NCI-H128 (cell line): Measurements from ENCODE around the gene BTG1.
"Not testable (repeated sequence)": the region's sequence is repeated elsewhere in the genome, so short reads cannot be mapped to it uniquely, and the experiment has no call there.

Experiments used
- DNase-seq: peaks from one replicate; lab custom pipeline; 2025; ENCODE audit not compliant: unreplicated experiment; lab: John Stamatoyannopoulos, UW

BTG1 gene

GRCh38 chr12:92151916-92152315 lies 6.3 kb upstream of the BTG1 start:
- DNase-seq = no peak

DNA sequence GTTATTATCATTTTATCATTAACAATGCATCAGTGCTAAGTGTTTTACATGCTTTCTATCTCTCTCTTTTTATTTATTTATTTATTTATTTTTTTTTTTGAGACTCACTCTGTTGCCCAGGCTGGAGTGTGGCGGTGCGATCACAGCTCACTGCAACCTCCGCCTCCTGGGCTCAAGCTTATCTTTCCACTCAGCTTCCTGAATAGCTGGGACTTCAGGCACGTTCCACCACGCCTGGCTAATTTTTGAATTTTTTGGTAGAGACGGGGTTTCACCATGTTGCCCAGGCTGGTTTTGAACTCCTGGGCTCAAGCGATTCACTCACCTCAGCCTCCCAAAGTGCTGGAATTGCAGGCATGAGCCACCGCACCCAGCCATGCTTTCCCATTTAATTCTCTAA lies 3.9 kb upstream of the BTG1 start:
- DNase-seq = no peak

DNA sequence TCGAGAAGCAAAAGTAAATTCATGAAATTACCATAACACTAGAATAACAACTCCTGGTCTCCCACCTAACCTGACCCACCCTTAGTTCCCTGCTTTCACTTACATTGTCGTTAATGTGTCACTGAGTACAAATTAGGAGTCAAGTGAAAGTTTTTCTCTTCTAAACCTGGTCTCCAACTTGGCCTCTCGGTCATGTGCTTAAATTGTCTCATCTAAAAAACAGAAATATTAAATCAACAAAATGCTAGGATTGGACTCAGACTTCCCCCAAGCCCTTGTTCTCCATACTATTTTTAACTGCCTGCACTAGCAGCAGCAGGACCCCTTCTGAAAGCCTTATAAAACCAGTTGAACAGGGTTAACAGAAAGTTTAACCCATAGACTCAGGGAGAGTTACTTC lies 1.8 kb upstream of the BTG1 start:
- DNase-seq = no peak

GRCh38 chr12:92146497-92147224 lies 1.0 kb upstream of the BTG1 start:
- DNase-seq = no peak

- no peak for DNase-seq
These were observed 240 bp downstream of the BTG1 start for GRCh38 chr12:92145481-92145730.

DNA sequence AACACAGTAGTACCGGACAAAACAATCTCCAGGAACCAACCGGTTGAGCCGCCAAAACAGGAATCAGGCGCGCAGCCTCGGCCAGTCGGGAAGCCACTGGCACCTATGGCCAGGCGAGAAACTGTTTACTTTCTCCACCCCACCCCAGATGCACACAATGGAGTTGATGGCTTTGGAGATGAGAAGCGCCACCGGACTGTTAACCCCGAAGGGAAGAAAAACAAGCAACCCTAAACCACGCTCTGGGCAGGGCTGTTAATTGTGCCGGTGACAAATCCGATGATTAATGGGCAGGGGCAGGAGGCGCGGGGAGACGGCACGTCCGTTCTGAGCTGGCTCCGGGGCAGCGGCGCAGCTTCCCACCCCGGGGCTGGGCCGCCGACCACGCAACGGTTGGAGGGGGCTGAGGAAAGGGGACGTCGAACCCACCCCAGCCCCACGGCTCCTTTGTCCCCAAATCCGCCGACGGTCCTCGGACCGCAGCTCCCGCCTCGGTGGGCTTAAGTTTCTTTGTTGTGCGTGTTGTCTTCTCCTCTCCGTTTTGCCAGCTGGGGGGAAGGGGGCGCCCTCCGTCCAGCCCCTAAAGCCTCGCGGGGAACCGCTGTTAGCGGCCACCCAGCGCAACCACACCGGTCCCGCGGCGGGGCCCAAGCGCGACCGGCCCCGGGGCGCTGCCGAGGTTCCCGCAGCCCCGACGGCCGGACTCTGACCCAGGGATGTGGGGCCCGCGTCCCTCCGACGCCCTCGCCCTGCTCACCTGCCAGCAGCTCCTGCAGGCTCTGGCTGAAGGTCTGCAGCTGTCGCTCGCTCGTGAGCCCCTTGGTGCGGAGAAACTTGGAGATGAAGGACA lies 790 bp downstream of the BTG1 start:
- DNase-seq = peak; percentile 81

DNA sequence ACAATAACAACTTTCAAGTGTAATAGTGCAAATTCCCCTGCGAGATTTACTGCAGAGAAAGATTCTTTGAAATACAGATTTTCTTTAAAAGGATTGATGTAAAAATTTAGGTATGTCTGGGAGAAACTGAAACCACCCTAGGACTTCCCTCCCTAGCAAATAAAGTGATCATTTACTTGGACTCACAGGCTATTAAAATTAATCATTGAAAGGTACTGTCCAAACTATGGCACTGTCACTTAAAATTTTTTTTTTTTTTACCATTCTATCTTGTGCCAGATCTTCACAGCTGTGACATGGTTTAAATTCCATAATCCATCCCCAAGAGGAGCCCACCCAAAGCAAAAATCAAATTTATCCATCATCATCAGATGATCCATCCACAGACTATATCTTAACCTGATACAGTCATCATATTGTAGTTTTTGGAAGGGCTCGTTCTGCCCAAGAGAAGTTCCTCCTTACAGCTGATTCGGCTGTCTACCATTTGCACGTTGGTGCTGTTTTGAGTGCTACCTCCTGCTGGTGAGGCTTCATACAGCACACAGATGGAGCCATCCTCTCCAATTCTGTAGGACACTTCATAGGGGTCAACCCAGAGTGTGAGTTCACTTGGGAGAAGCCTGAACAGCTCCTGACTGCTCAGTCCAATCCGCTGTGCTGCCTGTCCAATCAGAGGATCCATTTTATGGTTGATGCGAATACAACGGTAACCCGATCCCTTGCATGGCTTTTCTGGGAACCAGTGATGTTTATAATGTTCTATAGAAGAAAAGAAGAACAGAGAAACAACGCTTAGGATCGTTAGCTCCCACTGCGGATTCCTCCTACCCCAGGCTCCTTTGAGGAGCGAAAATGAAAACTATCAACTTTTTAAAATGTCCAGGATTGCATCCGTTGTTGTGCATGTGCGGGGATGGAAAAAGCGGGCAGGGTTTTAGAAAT lies 1.7 kb downstream of the BTG1 start:
- peak; percentile 80 for DNase-seq

GRCh38 chr12:92143258-92143657 lies 2.4 kb downstream of the BTG1 start:
- no peak for DNase-seq

DNA sequence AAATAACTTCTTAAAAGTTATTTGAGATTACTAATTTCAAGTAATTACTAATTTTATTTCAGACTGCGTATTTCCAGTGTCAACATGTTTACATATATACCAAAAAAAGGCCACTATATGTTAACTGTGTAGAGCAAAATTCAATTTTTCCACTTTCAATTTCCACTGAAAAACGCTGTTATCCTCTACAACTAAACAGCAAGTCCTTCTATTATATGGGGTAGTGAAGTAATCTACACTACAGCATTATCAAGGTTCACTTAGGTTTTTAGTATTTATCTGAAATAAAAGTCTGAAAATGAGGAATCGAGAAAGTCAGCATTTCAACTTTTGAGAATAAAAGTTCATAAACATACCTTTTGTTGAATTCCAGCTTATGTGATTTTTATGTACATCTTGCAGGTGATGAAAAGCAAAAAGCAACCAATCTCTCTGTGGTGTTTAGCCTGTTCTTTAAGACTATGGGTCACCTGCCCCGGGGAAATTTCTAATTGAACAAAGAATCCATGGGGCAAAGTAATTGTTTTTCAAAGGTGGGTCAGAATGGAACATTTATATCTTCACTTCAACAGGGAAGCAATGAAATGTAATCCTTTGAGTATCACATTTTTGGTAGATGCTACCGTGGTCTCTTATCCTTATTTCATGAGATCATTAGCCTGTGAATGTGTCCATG lies 3.3 kb downstream of the BTG1 start:
- DNase-seq = no peak

- DNase-seq = no peak
These were observed 4.0 kb downstream of the BTG1 start for GRCh38 chr12:92141591-92142121.

DNA sequence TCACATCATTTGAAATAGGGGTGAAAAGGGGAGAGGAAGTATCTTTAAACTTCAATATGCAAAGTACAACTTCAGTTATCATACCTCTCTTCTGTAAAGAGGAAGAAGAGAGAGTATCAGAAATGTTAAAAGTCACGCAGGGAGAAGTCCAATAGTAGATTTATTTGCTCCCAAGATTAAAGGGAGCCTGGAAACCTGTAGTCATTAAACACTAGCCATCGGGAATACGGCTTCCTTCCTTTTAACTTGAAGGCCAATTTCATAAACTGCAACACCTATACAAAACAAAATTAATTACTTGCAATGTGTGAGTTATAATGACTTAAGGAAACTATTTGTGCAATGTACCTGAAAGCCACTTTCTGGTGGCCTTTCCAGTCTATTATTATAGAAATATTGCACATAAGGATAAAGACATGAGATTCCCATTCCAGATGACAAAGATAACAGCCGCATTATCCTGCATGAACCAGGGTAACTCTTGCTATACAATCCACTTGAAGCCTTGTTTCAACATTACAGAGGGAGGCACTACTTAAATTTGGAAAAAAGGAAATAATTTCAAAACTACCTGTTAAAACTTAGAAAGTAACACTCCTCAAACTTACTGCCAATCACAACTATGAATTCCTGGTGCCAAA lies 4.6 kb downstream of the BTG1 start:
- no peak for DNase-seq

DNA sequence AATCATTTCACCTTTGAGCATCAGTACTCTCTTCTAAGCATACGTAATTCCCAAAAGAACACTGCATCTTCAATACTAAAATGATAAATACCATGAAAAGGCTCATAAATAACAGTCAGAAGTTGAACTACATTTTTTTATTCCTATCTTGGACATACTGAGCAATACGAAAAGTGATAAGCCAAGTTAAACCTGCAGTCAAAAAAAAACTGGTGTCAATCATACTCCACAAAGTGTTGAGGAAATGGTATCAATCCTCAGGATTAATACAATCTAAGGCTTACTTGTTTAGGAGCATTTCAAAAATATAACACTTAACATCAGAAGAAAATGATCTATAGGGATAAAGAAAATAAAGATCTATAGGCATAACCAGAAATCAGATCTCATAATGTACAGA lies 5.5 kb downstream of the BTG1 start:
- DNase-seq = no peak

DNA sequence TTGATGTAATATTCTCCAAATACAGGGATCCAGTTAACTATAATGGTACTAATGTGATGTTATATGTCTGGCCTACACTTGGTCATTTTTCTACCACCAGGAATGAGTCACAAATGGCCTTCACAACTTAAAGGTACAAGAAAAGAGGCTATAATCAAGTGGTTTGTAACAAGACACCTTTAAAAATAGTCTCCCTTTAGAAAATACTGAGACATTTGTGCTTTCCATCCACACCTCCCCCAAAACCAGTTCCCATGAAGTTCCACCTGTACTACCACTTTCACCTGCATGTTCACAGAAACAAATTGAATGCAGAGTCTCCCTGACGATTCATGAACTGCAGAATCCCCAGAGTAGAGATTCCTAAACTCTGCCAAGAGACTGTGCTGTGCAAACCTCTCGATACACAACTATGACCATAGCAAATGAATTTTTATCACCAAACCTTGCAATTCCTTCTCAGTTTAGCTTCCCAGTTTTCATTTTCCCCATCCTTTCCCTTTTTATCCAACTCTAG lies 6.0 kb downstream of the BTG1 start:
- no peak for DNase-seq

GRCh38 chr12:92138626-92139025 lies 7.0 kb downstream of the BTG1 start:
- DNase-seq = no peak

- DNase-seq = no peak
These were observed 7.5 kb downstream of the BTG1 start for GRCh38 chr12:92138144-92138543.

GRCh38 chr12:92136965-92137721 lies 8.5 kb downstream of the BTG1 start:
- no peak for DNase-seq

- DNase-seq = no peak
These were observed 9.5 kb downstream of the BTG1 start for GRCh38 chr12:92136026-92136730.

- DNase-seq = not testable (repeated sequence)
These were observed 10.1 kb downstream of the BTG1 start for GRCh38 chr12:92135541-92135940.
